ENCODE measurements around the gene NPTX2.

- no peak for TF ChIP-seq ZZZ3 (IDR thresholded peaks at IDR 0.05; ENCODE audit: control insufficient read depth, insufficient read length, low read depth)
- TF ChIP-seq CTCF (IDR thresholded peaks at IDR 0.05 in 2 of 3, conservative IDR thresholded peaks at IDR 0.05 in 1 of 3; ENCODE audit: control insufficient read depth in 2 of 3, extremely low read depth in 1 of 3, insufficient read depth in 1 of 3, low read depth in 3 of 3, low read length in 3 of 3): no peak
- TF ChIP-seq, protein P1, sequence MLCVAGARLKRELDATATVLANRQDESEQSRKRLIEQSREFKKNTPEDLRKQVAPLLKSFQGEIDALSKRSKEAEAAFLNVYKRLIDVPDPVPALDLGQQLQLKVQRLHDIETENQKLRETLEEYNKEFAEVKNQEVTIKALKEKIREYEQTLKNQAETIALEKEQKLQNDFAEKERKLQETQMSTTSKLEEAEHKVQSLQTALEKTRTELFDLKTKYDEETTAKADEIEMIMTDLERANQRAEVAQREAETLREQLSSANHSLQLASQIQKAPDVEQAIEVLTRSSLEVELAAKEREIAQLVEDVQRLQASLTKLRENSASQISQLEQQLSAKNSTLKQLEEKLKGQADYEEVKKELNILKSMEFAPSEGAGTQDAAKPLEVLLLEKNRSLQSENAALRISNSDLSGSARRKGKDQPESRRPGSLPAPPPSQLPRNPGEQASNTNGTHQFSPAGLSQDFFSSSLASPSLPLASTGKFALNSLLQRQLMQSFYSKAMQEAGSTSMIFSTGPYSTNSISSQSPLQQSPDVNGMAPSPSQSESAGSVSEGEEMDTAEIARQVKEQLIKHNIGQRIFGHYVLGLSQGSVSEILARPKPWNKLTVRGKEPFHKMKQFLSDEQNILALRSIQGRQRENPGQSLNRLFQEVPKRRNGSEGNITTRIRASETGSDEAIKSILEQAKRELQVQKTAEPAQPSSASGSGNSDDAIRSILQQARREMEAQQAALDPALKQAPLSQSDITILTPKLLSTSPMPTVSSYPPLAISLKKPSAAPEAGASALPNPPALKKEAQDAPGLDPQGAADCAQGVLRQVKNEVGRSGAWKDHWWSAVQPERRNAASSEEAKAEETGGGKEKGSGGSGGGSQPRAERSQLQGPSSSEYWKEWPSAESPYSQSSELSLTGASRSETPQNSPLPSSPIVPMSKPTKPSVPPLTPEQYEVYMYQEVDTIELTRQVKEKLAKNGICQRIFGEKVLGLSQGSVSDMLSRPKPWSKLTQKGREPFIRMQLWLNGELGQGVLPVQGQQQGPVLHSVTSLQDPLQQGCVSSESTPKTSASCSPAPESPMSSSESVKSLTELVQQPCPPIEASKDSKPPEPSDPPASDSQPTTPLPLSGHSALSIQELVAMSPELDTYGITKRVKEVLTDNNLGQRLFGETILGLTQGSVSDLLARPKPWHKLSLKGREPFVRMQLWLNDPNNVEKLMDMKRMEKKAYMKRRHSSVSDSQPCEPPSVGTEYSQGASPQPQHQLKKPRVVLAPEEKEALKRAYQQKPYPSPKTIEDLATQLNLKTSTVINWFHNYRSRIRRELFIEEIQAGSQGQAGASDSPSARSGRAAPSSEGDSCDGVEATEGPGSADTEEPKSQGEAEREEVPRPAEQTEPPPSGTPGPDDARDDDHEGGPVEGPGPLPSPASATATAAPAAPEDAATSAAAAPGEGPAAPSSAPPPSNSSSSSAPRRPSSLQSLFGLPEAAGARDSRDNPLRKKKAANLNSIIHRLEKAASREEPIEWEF (IDR thresholded peaks at IDR 0.05; ENCODE audit: insufficient replicate concordance, low read depth, low read length): no peak
- TF ChIP-seq SMAD1 (IDR thresholded peaks at IDR 0.05; ENCODE audit: low read depth, partially characterized antibody): no peak
- TF ChIP-seq CBX5 (IDR thresholded peaks at IDR 0.05; ENCODE audit: low read depth): no peak
- TF ChIP-seq TBL1XR1 (IDR thresholded peaks at IDR 0.05; ENCODE audit: low read depth, low read length): no peak
- TF ChIP-seq HCFC1 (IDR thresholded peaks at IDR 0.05; ENCODE audit: low read length): no peak
- TF ChIP-seq SIN3A (IDR thresholded peaks at IDR 0.05; ENCODE audit: low read depth, low read length): no peak
- TF ChIP-seq POLR2AphosphoS5 (IDR thresholded peaks at IDR 0.05; ENCODE audit: low read length): no peak
- TF ChIP-seq SUZ12 (IDR thresholded peaks at IDR 0.05; ENCODE audit: unreplicated experiment): no peak
- no peak for TF ChIP-seq NR2C2 (IDR thresholded peaks at IDR 0.05; ENCODE audit: borderline replicate concordance, control insufficient read depth, insufficient read length, low read depth)
- TF ChIP-seq ZNF274 (IDR thresholded peaks at IDR 0.05; ENCODE audit: insufficient read depth, insufficient read length): no peak
These were observed 39.8 kb downstream of the NPTX2 start for GRCh38 chr7:98656899-98657298.
